PC-3 (cell line): ENCODE data around the gene POPDC2. TPM values are rescaled to one million over a fixed set of nuclear protein-coding genes. Genes with fewer than 3 reads are reported as not detected.

Source experiments
- ATAC-seq: fragments of 200-7000 bp; cut with Tn5 transposase; 2 replicates; pipeline ENCODE4 v1.9.1; 2020; ENCODE audit warnings: mild to moderate bottlenecking, moderate library complexity
- BruUV-seq: library from RNA; stranded (reverse); fragments of 400-500 nt; replicated peaks from 2 replicates; lab custom pipeline; 2021; lab: Mats Ljungman, UMichigan
- CTCF ChIA-PET: fragments of 300-600 bp; sonication (Branson Sonifier 250); formaldehyde crosslinking; loops from one replicate; lab custom pipeline; 2022; ENCODE audit warnings: antibody characterized with exemption; lab: Charles Lee
- POLR2A ChIA-PET: fragments of 300-600 bp; sonication (Branson Sonifier 250); formaldehyde crosslinking; loops from one replicate; lab custom pipeline; 2022; ENCODE audit warnings: antibody characterized with exemption; ENCODE audit not compliant: unreplicated experiment; lab: Charles Lee
- DNase-seq: peaks from one replicate; pipeline ENCODE4 v3.0.0-alpha.2; 2015
- H2AFZ ChIP-seq: fragments of 300-600 bp; sonication (generic); 2 replicates; pipeline ENCODE4 v1.6.0; 2016; ENCODE audit warnings: antibody characterized with exemption, low read length
- H3F3A ChIP-seq: fragments of 300-600 bp; sonication (generic); one replicate; pipeline ENCODE4 v1.6.0; 2017; ENCODE audit warnings: antibody characterized with exemption, low read length, control low read depth, mild to moderate bottlenecking; ENCODE audit not compliant: unreplicated experiment
- H3K27ac ChIP-seq: fragments of 300-600 bp; sonication (generic); 2 replicates; pipeline ENCODE4 v1.5.1; 2016; ENCODE audit warnings: mild to moderate bottlenecking, low read length
- H3K27me3 ChIP-seq: fragments of 300-600 bp; sonication (generic); 2 replicates; pipeline ENCODE4 v1.6.1; 2016; ENCODE audit warnings: low read length, mixed read lengths
- H3K36me3 ChIP-seq: fragments of 300-600 bp; sonication (generic); 2 replicates; pipeline ENCODE4 v1.6.1; 2016; ENCODE audit warnings: low read depth, mixed run types, low read length, mixed read lengths
- H3K4me1 ChIP-seq: fragments of 300-600 bp; sonication (generic); 2 replicates; pipeline ENCODE4 v1.5.1; 2016; ENCODE audit warnings: low read length; ENCODE audit not compliant: insufficient read depth
- H3K4me2 ChIP-seq: fragments of 300-600 bp; sonication (generic); 2 replicates; pipeline ENCODE4 v1.6.0; 2016; ENCODE audit warnings: low read length
- H3K4me3 ChIP-seq: fragments of 300-600 bp; sonication (generic); 2 replicates; pipeline ENCODE4 v1.5.1; 2016; ENCODE audit warnings: mild to moderate bottlenecking, low read length, mixed read lengths
- H3K79me2 ChIP-seq: fragments of 300-600 bp; sonication (generic); 2 replicates; pipeline ENCODE4 v1.6.1; 2017; ENCODE audit warnings: low read length, mixed read lengths
- H3K9ac ChIP-seq: fragments of 300-600 bp; sonication (generic); 2 replicates; pipeline ENCODE4 v1.6.0; 2016; ENCODE audit warnings: mild to moderate bottlenecking, low read length
- H3K9me2 ChIP-seq: fragments of 300-600 bp; sonication (generic); replicated peaks from 2 replicates; pipeline ENCODE4 v1.6.1; 2016; ENCODE audit warnings: mixed run types, low read length, mixed read lengths
- H3K9me3 ChIP-seq: fragments of 300-600 bp; sonication (generic); 2 replicates; pipeline ENCODE4 v1.6.1; 2016; ENCODE audit warnings: low read length, mixed read lengths
- H4K20me1 ChIP-seq: fragments of 300-600 bp; sonication (generic); 2 replicates; pipeline ENCODE4 v1.6.1; 2016; ENCODE audit warnings: low read length, mixed read lengths
- EZH2 ChIP-seq: fragments of 300-600 bp; sonication (generic); IDR thresholded peaks from one replicate; pipeline ENCODE4 v1.6.1; 2017; ENCODE audit warnings: antibody characterized with exemption, mild to moderate bottlenecking, low read length; ENCODE audit not compliant: unreplicated experiment
- EZH2phosphoT487 ChIP-seq: fragments of 300-600 bp; sonication (generic); IDR thresholded peaks from 2 replicates; pipeline ENCODE4 v1.6.1; 2018; ENCODE audit warnings: mild to moderate bottlenecking, antibody characterized with exemption, low read length, borderline replicate concordance
- intact Hi-C: fragments of 100-400 bp; cut with micrococcal nuclease; formaldehyde crosslinking; loops from 2 replicates; pipeline ENCODE4 v1.9.0; 2023
- total RNA-seq: library from RNA; depleted of rRNA; stranded (reverse); fragments of >200 nt; gene quantifications from 2 replicates; pipeline ENCODE4 v1.2.3, GENCODE V29; 2014
- TF ChIP-seq, protein P1 (sequence below): fragments of 300-600 bp; sonication (generic); conservative IDR thresholded peaks from 2 replicates; pipeline ENCODE4 v1.5.1; 2017; ENCODE audit warnings: antibody characterized with exemption, low read depth, mild to moderate bottlenecking, low read length

Gene POPDC2
- total RNA-seq, 1 experiment from 2014 or later, result 0.62 TPM

DNA sequence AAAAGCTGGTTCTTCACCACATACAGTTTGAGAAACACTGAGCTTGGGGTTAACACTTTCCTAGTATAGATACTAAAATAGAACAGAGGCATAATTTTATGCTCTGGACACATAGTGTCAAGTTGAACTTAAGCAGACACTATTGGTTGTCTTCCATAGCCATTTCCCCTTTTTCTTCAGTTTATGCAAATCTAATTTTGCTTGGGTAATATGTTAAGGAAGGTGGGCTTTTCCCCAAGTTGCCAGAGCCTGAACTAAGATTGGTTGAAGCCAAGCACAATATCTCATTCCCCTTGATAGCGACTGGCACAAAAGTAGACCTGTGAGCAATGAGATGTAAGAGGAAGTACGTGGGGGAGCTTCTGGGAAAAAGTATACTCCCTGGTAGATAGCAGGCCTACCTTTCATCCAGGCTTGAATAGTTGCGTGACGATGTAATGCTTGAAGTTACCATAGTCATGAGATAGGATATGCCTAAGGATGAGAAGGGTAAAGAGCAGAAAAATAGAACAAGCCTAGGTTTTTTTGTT is 4.5 kb upstream of the POPDC2 start:
- peaks cover 18% of the 10 kb centered on the region for H3F3A ChIP-seq
- DNase-seq (peak; percentile 77), ATAC-seq (no peak)
- ChIA-PET CTCF (no interaction called here), POLR2A (no interaction called here)
- H3K9me3 ChIP-seq, result no peaks in the 10 kb centered on the region
- no peaks in the 10 kb centered on the region for H3K79me2 ChIP-seq
- no peaks in the 10 kb centered on the region for H3K9me2 ChIP-seq
- peaks cover 8% of the 10 kb centered on the region; the same call in 1 of the 2 replicates for H3K36me3 ChIP-seq
- no peaks in the 10 kb centered on the region for H3K27me3 ChIP-seq
- H3K27ac ChIP-seq, result peak overlapping the region; percentile 91
- H4K20me1 ChIP-seq, result no peaks in the 10 kb centered on the region
- intact Hi-C loops, result loop anchor here (1.0 to 5.0 kb wide), 3 partner anchors 12 to 163 kb away; partner anchors contain the start of gene COX17
- H3K4me1 ChIP-seq, result peaks cover 54% of the 10 kb centered on the region
- BruUV-seq, result no TSS peak
- 0 out of 2 replicates have a peak overlapping the region, but pooled peaks have one; percentile 15 for H3K4me3 ChIP-seq
- peak overlapping the region; percentile 63 for H3K9ac ChIP-seq
- TF ChIP-seq, protein P1, sequence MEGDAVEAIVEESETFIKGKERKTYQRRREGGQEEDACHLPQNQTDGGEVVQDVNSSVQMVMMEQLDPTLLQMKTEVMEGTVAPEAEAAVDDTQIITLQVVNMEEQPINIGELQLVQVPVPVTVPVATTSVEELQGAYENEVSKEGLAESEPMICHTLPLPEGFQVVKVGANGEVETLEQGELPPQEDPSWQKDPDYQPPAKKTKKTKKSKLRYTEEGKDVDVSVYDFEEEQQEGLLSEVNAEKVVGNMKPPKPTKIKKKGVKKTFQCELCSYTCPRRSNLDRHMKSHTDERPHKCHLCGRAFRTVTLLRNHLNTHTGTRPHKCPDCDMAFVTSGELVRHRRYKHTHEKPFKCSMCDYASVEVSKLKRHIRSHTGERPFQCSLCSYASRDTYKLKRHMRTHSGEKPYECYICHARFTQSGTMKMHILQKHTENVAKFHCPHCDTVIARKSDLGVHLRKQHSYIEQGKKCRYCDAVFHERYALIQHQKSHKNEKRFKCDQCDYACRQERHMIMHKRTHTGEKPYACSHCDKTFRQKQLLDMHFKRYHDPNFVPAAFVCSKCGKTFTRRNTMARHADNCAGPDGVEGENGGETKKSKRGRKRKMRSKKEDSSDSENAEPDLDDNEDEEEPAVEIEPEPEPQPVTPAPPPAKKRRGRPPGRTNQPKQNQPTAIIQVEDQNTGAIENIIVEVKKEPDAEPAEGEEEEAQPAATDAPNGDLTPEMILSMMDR, result no peak
- TF ChIP-seq EZH2phosphoT487 (no peak), EZH2 (no peak)
- peak overlapping the region; percentile 23; the same call in 1 of the 2 replicates for H2AFZ ChIP-seq
- H3K4me2 ChIP-seq, result peak overlapping the region; percentile 69

DNA sequence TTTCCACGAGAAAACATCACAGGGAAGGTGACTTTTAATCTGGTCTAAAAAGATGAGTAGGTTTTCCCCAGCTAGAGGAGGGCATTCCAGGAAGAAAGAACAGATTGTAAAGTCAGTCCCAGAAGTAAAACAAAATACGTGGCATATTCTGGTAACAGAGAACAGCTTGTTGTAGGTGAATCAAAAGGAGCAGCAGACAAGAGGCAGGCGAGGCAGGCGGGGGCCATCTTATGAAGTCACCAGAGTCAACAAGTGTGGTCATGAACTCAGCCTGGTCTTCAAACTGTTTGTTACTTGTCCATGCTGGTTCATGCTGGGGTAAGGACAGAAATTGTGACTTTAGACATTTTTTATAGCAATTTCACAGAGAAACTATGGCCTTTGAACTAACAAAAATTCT is 4.0 kb upstream of the POPDC2 start:
- peak overlapping the region; percentile 91 for H3K27ac ChIP-seq
- peak; percentile 60 for DNase-seq
- no peaks in the 10 kb centered on the region for H3K27me3 ChIP-seq
- no TSS peak for BruUV-seq
- ATAC-seq, result peak; percentile 42
- peak overlapping the region; percentile 51 for H2AFZ ChIP-seq
- peaks cover 18% of the 10 kb centered on the region for H3F3A ChIP-seq
- no peaks in the 10 kb centered on the region for H3K9me3 ChIP-seq
- H3K4me2 ChIP-seq, result peak overlapping the region; percentile 69
- H3K4me3 ChIP-seq, result peak overlapping the region; percentile 15; the same call in 1 of the 2 replicates
- no peaks in the 10 kb centered on the region for H4K20me1 ChIP-seq
- H3K9me2 ChIP-seq, result no peaks in the 10 kb centered on the region
- TF ChIP-seq EZH2 (no peak), EZH2phosphoT487 (no peak)
- TF ChIP-seq, protein P1, result no peak
- peak overlapping the region; percentile 63 for H3K9ac ChIP-seq
- ChIA-PET POLR2A (interaction anchor here (0.7 to 1.2 kb wide), 2 partner anchors 12 to 201 kb away, joined by 3 to 5 read pairs; partner anchors contain the start of genes COX17 and TMEM39A), CTCF (no interaction called here)
- H3K79me2 ChIP-seq, result no peaks in the 10 kb centered on the region
- peaks cover 8% of the 10 kb centered on the region; the same call in 1 of the 2 replicates for H3K36me3 ChIP-seq
- intact Hi-C loops, result loop anchor here (1.0 to 5.0 kb wide), 3 partner anchors 13 to 162 kb away; partner anchors contain the start of gene COX17
- H3K4me1 ChIP-seq, result peaks cover 52% of the 10 kb centered on the region

GRCh38 chr3:119663885-119664284 is 3.5 kb upstream of the POPDC2 start:
- Histone ChIP-seq H3K4me3 (peak overlapping the region; percentile 15; the same call in 1 of the 2 replicates), H3K9ac (peak overlapping the region; percentile 63), H3K9me3 (no peaks in the 10 kb centered on the region), H3K27me3 (no peaks in the 10 kb centered on the region), H2AFZ (peak overlapping the region; percentile 51), H3K36me3 (peaks cover 4% of the 10 kb centered on the region; the same call in 1 of the 2 replicates), H3K79me2 (no peaks in the 10 kb centered on the region), H3K27ac (peak overlapping the region; percentile 91), H3K9me2 (no peaks in the 10 kb centered on the region), H3K4me2 (peak overlapping the region; percentile 69), H3F3A (peaks cover 18% of the 10 kb centered on the region), H4K20me1 (no peaks in the 10 kb centered on the region), H3K4me1 (peaks cover 52% of the 10 kb centered on the region)
- peak; percentile 86 for DNase-seq
- BruUV-seq, result no TSS peak
- POLR2A ChIA-PET, result interaction anchor here (0.6 to 1.2 kb wide), 3 partner anchors 13 to 320 kb away, joined by 3 to 5 read pairs (median 5); partner anchors contain the start of genes COX17 and TMEM39A
- intact Hi-C loops, result loop anchor here (1.0 to 5.0 kb wide), 4 partner anchors 13 to 162 kb away; partner anchors contain the start of gene COX17
- CTCF ChIA-PET, result no interaction called here
- TF ChIP-seq EZH2 (no peak), EZH2phosphoT487 (no peak)
- TF ChIP-seq, protein P1, result no peak
- peak; percentile 65 for ATAC-seq
